ENCODE data around the gene TEPSIN.

TEPSIN gene

GRCh38 chr17:81179861-81180260 is 59.0 kb downstream of the TEPSIN start:
- no peak for TF ChIP-seq ZFX (IDR thresholded peaks at IDR 0.05)
- TF ChIP-seq CTCF (conservative IDR thresholded peaks at IDR 0.05): no peak

GRCh38 chr17:81179220-81179619 is 59.6 kb downstream of the TEPSIN start:
- TF ChIP-seq CTCF (conservative IDR thresholded peaks at IDR 0.05) (no peak), ZFX (IDR thresholded peaks at IDR 0.05) (no peak)
- H3K27ac ChIP-seq: no peak overlapping the region

More at GRCh38 chr17:81179861-81180260, 59.0 kb downstream of the TEPSIN start:
- no peak overlapping the region for H3K27ac ChIP-seq

Measured in C4-2B (cell line).